Measurements from ENCODE around the gene CCSER1. TPM values are rescaled to one million over a fixed set of nuclear protein-coding genes. Genes with fewer than 3 reads are reported as not detected.
"Not testable (repeated sequence)": the region's sequence is repeated elsewhere in the genome, so short reads cannot be mapped to it uniquely, and the experiment has no call there.

The CCSER1 gene
- total RNA-seq, 4 donors from 2014 or later, result 4.0 to 6.0 (median 4.8) TPM

DNA sequence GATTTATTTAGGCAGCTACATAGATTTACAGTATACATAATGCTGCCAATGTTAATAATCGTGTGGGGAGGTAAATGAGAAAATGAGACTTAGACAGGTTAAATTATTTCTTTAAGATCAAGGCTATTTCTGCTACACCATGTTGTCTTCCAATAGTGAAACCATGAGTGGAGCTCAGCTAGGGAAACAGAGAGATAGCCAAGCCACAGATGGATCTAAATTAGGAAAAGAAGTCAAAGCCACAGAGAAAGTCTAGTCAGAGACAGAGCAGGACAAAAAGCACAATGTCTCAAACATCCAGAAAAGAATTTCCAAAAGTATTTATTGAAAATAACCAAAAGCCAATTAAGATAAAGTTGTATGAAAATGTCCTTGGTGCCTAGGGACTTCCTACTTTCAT, 1309.4 kb downstream of the CCSER1 start:
- H3K36me3 ChIP-seq, result no peaks in the 10 kb centered on the region
- H3K4me3 ChIP-seq, result no peak overlapping the region
- peaks cover 0 to 5% (median 0%) of the 10 kb centered on the region in 4 donors for H3K9me3 ChIP-seq
- 76 to 77% methylated on average over 1 of the region's 1 CpG for WGBS, 2 donors
- TF ChIP-seq POLR2A (IDR thresholded peaks at IDR 0.05), result no peak
- TF ChIP-seq, protein P1, sequence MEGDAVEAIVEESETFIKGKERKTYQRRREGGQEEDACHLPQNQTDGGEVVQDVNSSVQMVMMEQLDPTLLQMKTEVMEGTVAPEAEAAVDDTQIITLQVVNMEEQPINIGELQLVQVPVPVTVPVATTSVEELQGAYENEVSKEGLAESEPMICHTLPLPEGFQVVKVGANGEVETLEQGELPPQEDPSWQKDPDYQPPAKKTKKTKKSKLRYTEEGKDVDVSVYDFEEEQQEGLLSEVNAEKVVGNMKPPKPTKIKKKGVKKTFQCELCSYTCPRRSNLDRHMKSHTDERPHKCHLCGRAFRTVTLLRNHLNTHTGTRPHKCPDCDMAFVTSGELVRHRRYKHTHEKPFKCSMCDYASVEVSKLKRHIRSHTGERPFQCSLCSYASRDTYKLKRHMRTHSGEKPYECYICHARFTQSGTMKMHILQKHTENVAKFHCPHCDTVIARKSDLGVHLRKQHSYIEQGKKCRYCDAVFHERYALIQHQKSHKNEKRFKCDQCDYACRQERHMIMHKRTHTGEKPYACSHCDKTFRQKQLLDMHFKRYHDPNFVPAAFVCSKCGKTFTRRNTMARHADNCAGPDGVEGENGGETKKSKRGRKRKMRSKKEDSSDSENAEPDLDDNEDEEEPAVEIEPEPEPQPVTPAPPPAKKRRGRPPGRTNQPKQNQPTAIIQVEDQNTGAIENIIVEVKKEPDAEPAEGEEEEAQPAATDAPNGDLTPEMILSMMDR (IDR thresholded peaks at IDR 0.05), result no peak
- TF ChIP-seq EP300 (IDR thresholded peaks at IDR 0.05), result no peak
- no peak for DNase-seq (ENCODE audit: low spot score in 2 of 2)
- no peaks in the 10 kb centered on the region for H3K4me1 ChIP-seq
- no peak overlapping the region for H3K27ac ChIP-seq
- no peaks in the 10 kb centered on the region for H3K27me3 ChIP-seq

DNA sequence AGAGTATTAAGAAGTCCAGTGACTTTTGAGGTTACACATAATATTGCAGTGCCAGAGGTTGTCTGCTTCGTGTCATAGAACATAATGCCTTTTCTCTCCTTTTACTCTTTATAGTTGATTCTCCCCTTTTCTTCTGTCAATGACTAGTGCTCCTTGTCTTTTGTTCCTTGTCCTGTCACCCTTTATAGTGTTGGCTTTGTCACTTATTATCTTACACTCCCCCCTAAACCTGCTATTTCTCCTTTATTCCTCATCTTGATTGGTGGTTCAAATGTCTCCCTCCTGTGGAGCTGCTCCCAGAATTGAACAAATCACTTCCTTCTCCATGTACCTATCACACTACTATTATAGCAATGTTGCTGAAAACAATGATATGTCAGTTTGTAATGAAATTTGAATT, 1320.0 kb downstream of the CCSER1 start:
- no peaks in the 10 kb centered on the region for H3K36me3 ChIP-seq
- H3K9me3 ChIP-seq, result peaks cover 0 to 5% (median 0%) of the 10 kb centered on the region in 4 donors
- H3K27ac ChIP-seq, result no peak overlapping the region
- no peaks in the 10 kb centered on the region for H3K27me3 ChIP-seq
- no peak overlapping the region for H3K4me3 ChIP-seq
- no peak for TF ChIP-seq POLR2A (IDR thresholded peaks at IDR 0.05)
- TF ChIP-seq EP300 (IDR thresholded peaks at IDR 0.05), result no peak
- TF ChIP-seq, protein P1 (IDR thresholded peaks at IDR 0.05), result no peak
- DNase-seq (ENCODE audit: low spot score in 2 of 2), result no peak
- no peaks in the 10 kb centered on the region for H3K4me1 ChIP-seq
- WGBS, 2 donors, result 56 to 64% methylated on average over 1 of the region's 1 CpG

DNA sequence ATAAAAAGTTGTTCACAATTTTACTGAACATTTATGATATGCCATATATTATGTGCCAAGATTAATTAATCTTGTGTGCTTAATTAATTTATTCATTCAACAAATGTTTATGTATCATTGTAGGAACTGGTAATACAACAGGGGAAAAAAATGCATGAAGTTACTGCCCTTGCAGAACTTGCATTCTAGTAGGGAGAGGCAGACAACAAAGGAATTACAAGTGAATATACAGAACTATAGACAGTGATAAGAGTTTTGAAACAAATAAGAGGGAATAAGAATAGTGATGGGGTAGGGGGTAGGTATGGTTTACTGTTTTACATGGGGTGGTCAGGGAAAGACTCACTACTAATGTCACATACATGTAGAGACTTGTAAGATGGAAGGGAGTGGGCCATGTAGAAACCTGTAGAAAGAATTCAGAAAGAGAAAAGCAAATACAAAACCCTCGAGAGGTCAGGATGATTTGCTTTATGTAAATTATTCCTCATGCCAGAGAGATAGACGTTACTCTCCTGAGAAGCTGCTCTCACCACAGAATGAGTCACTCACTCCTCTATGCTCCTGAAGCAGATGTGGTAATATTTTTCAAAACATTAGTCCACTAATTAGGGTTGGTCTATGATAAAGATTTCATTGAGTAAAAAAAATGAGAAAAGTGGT, 1321.6 kb downstream of the CCSER1 start:
- Histone ChIP-seq H3K4me3 (no peak overlapping the region), H3K4me1 (no peaks in the 10 kb centered on the region), H3K27ac (no peak overlapping the region), H3K36me3 (no peaks in the 10 kb centered on the region), H3K9me3 (no peaks in the 10 kb centered on the region), H3K27me3 (no peaks in the 10 kb centered on the region)
- no peak for DNase-seq (ENCODE audit: low spot score in 2 of 2)
- WGBS, 2 donors, result 37 to 42% methylated on average over 2 of the region's 2 CpGs
- TF ChIP-seq POLR2A (IDR thresholded peaks at IDR 0.05) (no peak), EP300 (IDR thresholded peaks at IDR 0.05) (no peak)
- TF ChIP-seq, protein P1 (IDR thresholded peaks at IDR 0.05), result no peak

DNA sequence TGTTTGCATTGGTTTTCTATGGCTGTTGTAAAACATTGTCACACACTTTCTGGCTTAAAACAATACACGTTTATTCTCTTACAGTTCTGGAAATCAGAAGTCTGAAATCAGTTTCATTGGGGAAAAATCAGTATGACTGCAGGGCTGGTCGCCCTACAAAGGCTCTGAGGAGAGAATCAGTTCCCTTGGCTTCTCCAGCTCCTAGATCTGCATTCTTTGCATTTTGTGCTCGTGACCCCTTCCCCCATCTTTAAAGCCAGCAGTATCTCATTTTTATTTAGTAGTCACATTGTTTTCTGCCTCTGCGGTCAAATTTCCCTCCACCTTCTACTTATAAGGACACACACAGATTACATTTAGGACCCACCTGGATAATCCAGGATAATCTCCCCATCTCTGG, 1326.9 kb downstream of the CCSER1 start:
- no peak overlapping the region for H3K27ac ChIP-seq
- peaks cover 0 to 4% (median 0%) of the 10 kb centered on the region in 4 donors for H3K9me3 ChIP-seq
- no peak for DNase-seq (ENCODE audit: low spot score in 2 of 2)
- H3K4me1 ChIP-seq, result no peaks in the 10 kb centered on the region
- WGBS, 2 donors, result 58 to 61% methylated on average over 4 of the region's 4 CpGs
- H3K36me3 ChIP-seq, result no peaks in the 10 kb centered on the region
- no peak overlapping the region for H3K4me3 ChIP-seq
- H3K27me3 ChIP-seq, result no peaks in the 10 kb centered on the region
- TF ChIP-seq EP300 (IDR thresholded peaks at IDR 0.05), result no peak
- no peak for TF ChIP-seq POLR2A (IDR thresholded peaks at IDR 0.05)
- TF ChIP-seq, protein P1 (IDR thresholded peaks at IDR 0.05), result no peak

DNA sequence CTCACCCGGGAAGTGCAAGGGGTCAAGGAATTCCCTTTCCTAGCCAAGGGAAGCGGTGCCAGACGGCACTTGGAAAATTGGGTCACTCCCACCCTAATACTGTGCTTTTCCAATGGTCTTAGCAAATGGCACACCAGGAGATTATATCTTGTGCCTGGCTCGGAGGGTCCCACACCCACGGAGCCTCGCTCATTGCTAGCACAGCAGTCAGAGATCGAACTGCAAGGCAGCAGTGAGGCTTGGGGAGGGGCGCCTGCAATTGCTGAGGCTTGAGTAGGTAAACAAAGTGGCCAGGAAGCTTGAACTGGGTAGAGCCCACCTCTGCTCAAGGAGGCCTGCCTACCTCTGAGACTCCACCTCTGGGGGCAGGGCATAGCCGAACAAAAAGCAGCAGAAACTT, 1335.4 kb downstream of the CCSER1 start:
- not testable (repeated sequence) for H3K4me1 ChIP-seq, H3K4me3 ChIP-seq

More for the DNA sequence above, 1335.4 kb downstream of the CCSER1 start:
- not testable (repeated sequence) for H3K27ac ChIP-seq; H3K36me3 ChIP-seq; DNase-seq (ENCODE audit: low spot score in 2 of 2); H3K27me3 ChIP-seq; H3K9me3 ChIP-seq
- WGBS, 2 donors, result 92 to 93% methylated on average over 5 to 9 of the region's 9 CpGs
